Measurements from ENCODE around the gene ZBTB48. TPM values are rescaled to one million over a fixed set of nuclear protein-coding genes. Genes with fewer than 3 reads are reported as not detected.

Gene ZBTB48
- total and polyA plus RNA-seq, 12 donors = 6.8 to 245 (median 31.2) TPM

DNA sequence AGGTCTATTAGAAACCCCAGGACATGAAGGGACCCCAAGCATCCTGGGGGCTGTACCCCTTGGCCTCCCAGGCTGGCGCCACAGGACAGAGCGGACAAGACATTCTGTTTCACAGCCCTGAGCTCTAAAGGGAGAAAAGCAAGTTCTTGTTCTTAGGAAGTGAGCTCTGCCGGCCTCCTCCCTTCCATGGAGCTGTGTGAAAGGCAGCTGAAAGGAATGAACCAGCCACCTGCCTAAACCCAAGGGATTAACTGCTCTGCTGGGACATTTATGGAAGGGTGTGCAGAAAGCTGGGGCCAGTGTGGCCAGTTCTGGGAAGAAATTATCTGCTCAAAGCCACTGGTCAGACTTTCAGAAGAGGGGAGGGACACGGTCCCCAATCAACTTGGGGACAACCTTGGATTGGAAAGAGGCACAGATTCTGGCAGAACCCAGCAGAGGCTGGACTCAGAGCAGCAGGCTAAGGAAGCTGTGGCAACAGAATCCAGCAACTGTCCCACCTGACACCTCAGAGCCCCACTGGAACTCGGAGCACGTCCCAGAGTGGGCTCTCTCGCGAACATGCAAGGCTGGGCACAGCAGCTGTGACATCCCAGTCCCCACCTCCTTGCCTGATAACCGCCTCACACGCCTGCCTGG lies 20.7 kb downstream of the ZBTB48 start:
- DNase-seq = peak in 2 of 7 donors; percentile 35 to 59
- Histone ChIP-seq H3K36me3 (replicated peaks in 1 of 2) (peaks cover 0 to 40% of the 10 kb centered on the region in 2 donors), H3K27me3 (no peaks in the 10 kb centered on the region), H3K4me1 (replicated peaks in 1 of 2) (peaks cover 43 to 59% of the 10 kb centered on the region in 2 donors), H3K4me3 (peak overlapping the region in 3 of 4 donors; percentile 14 to 71 (median 58)), H3K9me3 (replicated peaks in 1 of 3) (no peaks in the 10 kb centered on the region), H3K27ac (peak overlapping the region; percentile 55 to 99 (median 98))
- intact Hi-C loops (cut with DNase I) = no loop called here
- 14 to 20% (median 15%) methylated on average over 8 to 10 of the region's 10 CpGs for WGBS, 4 donors
- TF ChIP-seq POLR2A (IDR thresholded peaks at IDR 0.05) = peak in 1 of 2 donors; percentile 21
- TF ChIP-seq, protein P1, sequence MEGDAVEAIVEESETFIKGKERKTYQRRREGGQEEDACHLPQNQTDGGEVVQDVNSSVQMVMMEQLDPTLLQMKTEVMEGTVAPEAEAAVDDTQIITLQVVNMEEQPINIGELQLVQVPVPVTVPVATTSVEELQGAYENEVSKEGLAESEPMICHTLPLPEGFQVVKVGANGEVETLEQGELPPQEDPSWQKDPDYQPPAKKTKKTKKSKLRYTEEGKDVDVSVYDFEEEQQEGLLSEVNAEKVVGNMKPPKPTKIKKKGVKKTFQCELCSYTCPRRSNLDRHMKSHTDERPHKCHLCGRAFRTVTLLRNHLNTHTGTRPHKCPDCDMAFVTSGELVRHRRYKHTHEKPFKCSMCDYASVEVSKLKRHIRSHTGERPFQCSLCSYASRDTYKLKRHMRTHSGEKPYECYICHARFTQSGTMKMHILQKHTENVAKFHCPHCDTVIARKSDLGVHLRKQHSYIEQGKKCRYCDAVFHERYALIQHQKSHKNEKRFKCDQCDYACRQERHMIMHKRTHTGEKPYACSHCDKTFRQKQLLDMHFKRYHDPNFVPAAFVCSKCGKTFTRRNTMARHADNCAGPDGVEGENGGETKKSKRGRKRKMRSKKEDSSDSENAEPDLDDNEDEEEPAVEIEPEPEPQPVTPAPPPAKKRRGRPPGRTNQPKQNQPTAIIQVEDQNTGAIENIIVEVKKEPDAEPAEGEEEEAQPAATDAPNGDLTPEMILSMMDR (IDR thresholded peaks at IDR 0.05) = no peak

DNA sequence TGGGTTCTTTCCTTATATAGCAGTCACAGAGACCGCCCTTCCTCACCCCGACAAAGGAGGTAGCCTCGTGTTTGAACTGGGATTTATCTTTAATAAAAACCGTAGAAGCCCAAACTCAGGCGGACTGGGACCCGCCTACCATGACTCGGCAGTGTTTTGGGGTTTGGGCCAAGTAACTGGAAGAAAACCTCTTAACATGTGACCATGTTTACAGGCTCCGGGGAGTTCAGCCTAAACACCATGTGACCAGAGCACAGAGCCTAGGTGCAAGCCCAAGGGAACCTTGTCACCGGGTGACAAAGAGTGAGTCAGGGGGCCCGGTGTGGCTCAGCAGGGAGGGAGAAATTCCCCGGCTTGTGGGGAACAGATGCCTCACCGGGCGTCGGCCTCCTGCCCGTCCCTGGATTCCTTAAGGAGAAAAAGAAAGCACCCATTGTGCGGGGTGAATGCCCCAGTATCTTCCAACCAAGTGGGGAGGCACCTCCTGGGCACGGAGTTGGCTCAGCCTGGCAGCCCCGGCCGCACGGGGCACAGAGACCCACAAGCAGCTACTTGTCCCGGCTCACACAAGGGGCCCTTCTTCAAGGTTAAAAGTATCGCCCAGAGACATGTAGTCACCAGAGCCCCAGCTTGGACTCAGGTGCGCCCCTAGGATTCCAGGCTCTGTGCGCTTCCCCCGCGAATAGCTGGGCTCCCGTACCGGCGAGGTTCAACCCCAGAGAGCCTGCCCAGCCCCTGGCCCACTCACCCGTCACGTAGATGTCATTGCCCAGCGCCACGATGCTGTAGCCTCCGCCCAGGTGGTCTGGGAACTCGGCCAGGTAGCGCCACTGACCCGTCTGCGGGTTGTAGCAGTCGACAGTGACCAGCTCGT lies 21.5 kb downstream of the ZBTB48 start:
- H3K4me1 ChIP-seq (replicated peaks in 1 of 2) = peaks cover 43 to 59% of the 10 kb centered on the region in 2 donors
- H3K9me3 ChIP-seq (replicated peaks in 1 of 3) = no peaks in the 10 kb centered on the region
- peak; percentile 90 to 97 (median 96) for DNase-seq
- intact Hi-C loops (cut with DNase I) = no loop called here
- H3K36me3 ChIP-seq (replicated peaks in 1 of 2) = peaks cover 0 to 33% of the 10 kb centered on the region in 2 donors
- H3K27me3 ChIP-seq = no peaks in the 10 kb centered on the region
- TF ChIP-seq POLR2A (IDR thresholded peaks at IDR 0.05) = peak in 1 of 2 donors; percentile 95
- TF ChIP-seq, protein P1 (IDR thresholded peaks at IDR 0.05) = peak in 1 of 6 experiments; percentile 6
- 0 to 1% (median 1%) methylated on average over 11 to 40 of the region's 40 CpGs for WGBS, 4 donors
- H3K4me3 ChIP-seq = peak overlapping the region; percentile 14 to 71 (median 44)
- peak overlapping the region; percentile 55 to 99 (median 98) for H3K27ac ChIP-seq

DNA sequence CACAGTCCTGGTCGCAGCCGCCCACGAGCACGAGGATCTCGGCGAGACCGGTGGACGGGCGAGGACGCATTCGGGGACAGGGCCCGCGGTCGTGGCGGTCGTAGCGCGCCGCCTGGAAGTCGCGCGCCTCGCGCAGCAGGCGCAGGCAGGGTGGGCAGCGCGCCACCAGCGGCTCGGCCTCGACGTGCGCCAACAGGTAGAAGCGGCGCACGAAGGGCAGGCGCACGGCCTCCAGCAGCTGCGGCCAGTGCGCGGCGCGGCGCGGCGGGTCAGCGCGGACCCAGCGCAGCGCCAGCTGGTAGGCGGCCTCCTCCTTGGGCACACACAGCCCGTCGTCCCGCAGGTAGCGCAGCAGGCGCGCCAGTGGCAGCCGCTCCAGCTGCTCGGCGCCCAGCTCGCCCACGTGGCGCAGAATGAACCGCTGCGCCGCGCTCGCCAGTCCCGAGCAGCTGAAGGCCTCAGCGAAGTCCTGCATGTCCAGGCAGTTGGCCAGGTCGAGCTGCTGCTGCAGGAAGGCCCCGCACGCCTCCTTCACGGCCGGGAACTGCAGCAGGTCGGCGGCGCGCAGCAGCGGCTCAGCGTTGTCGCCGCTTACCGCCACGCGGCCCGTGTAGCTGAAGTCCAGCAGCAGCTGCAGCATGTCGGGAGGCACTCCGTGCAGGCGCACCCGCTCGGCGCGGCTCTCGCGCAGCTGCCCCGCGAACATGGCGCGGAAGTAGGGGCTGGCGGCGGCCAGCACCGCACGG lies 22.3 kb downstream of the ZBTB48 start:
- 0% methylated on average over 36 to 103 of the region's 103 CpGs; no CpG with 5 or more reads in 1 of the 4 donors for WGBS, 4 donors
- peak; percentile 64 to 80 (median 71) for DNase-seq
- intact Hi-C loops (cut with DNase I) = no loop called here
- no peaks in the 10 kb centered on the region for H3K9me3 ChIP-seq (replicated peaks in 1 of 3)
- H3K4me3 ChIP-seq = peak overlapping the region; percentile 14 to 71 (median 44)
- H3K4me1 ChIP-seq (replicated peaks in 1 of 2) = peaks cover 38 to 52% of the 10 kb centered on the region in 2 donors
- no peaks in the 10 kb centered on the region for H3K27me3 ChIP-seq
- TF ChIP-seq POLR2A (IDR thresholded peaks at IDR 0.05) = no peak
- TF ChIP-seq, protein P1 (IDR thresholded peaks at IDR 0.05) = peak in 1 of 6 experiments; percentile 4
- H3K36me3 ChIP-seq (replicated peaks in 1 of 2) = peaks cover 0 to 25% of the 10 kb centered on the region in 2 donors
- peak overlapping the region; percentile 55 to 99 (median 98) for H3K27ac ChIP-seq

All from adrenal gland (tissue), 12 donors.